B cell (primary cell): Measurements from ENCODE around the gene FMNL2. TPM values are rescaled to one million over a fixed set of nuclear protein-coding genes. Genes with fewer than 3 reads are reported as not detected.

ENCODE experiments used
- ATAC-seq: fragments of 200-7000 bp; cut with Tn5 transposase; one replicate; pipeline ENCODE4 v1.10.0; 2021; ENCODE audit warnings: low read depth, mild to moderate bottlenecking, moderate number of reproducible peaks, moderate library complexity
- CTCF ChIA-PET: fragments of 350-600 bp; sonication (Branson Sonifier 250); formaldehyde crosslinking; loops from one replicate; lab custom pipeline; 2021; ENCODE audit warnings: antibody characterized with exemption, inconsistent platforms; lab: Charles Lee
- POLR2A ChIA-PET: fragments of 350-600 bp; sonication (Branson Sonifier 250); formaldehyde crosslinking; loops from one replicate; lab custom pipeline; 2021; ENCODE audit warnings: antibody characterized with exemption; lab: Charles Lee
- DNase-seq: peaks from one replicate; pipeline ENCODE4 v3.0.0; 2013
- H2AFZ ChIP-seq: 2 replicates; pipeline ENCODE4 v1.6.1; 2012; ENCODE audit warnings: mild to moderate bottlenecking, low read depth, low read length; ENCODE audit not compliant: insufficient read depth, poor library complexity, severe bottlenecking
- H3K27ac ChIP-seq, 2 donors: 1 replicate in 1 of 2; 2 replicates in 1 of 2; pipeline ENCODE4 v1.5.1; 2012 to 2013; ENCODE audit warnings: low read length in 2 of 2, mild to moderate bottlenecking in 2 of 2, moderate library complexity in 1 of 2
- H3K27me3 ChIP-seq, 4 experiments: fragments of 200-600 bp in 1 of 4; sonication (generic) in 1 of 4; replicated peaks in 1 of 4; 1 replicate in 2 of 4; 2 replicates in 2 of 4; pipeline versions ENCODE4 v1.6.1 to v1.7.0; 2013 to 2016; ENCODE audit warnings: low read length in 3 of 4, mild to moderate bottlenecking in 2 of 4, mixed read lengths in 1 of 4, moderate library complexity in 1 of 4; ENCODE audit not compliant: insufficient read depth in 4 of 4, control insufficient read depth in 3 of 4; ENCODE audit errors: control extremely low read depth in 1 of 4
- H3K36me3 ChIP-seq, 2 experiments: replicated peaks in 1 of 2; 1 replicate in 1 of 2; 2 replicates in 1 of 2; pipeline versions ENCODE4 v1.6.1 to v1.7.1; 2013; ENCODE audit warnings: low read length in 1 of 2; ENCODE audit not compliant: insufficient read depth in 2 of 2, control insufficient read depth in 1 of 2; ENCODE audit errors: control extremely low read depth in 1 of 2, extremely low read depth in 1 of 2
- H3K4me1 ChIP-seq, 2 donors: fragments of 200-600 bp in 1 of 2; sonication (generic) in 1 of 2; 1 replicate in 1 of 2; 2 replicates in 1 of 2; pipeline versions ENCODE4 v1.5.1 to v1.6.1; 2013 to 2017; ENCODE audit warnings: low read length in 2 of 2; ENCODE audit not compliant: control insufficient read depth in 2 of 2, insufficient read depth in 2 of 2
- H3K4me2 ChIP-seq: replicated peaks from 2 replicates; pipeline ENCODE3; 2012; ENCODE audit warnings: mild to moderate bottlenecking, low read depth, low read length; ENCODE audit not compliant: poor library complexity, severe bottlenecking
- H3K4me3 ChIP-seq, 5 experiments: fragments of 200-600 bp in 1 of 5; sonication (generic) in 1 of 5; 1 replicate in 3 of 5; 2 replicates in 2 of 5; pipeline versions ENCODE4 v1.5.1 to v1.7.0; 2011 to 2016; ENCODE audit warnings: low read length in 4 of 5, mild to moderate bottlenecking in 4 of 5, low read depth in 2 of 5, control low read depth in 1 of 5, moderate library complexity in 1 of 5; ENCODE audit not compliant: insufficient read depth in 1 of 5; ENCODE audit errors: control extremely low read depth in 1 of 5, extremely low read depth in 1 of 5
- H3K79me2 ChIP-seq: fragments of 200-600 bp; sonication (generic); one replicate; pipeline ENCODE4 v1.6.0; 2016; ENCODE audit warnings: low read length; ENCODE audit not compliant: control insufficient read depth, insufficient read depth
- H3K9ac ChIP-seq: fragments of 200-600 bp; sonication (generic); 2 replicates; pipeline ENCODE4 v1.6.1; 2017; ENCODE audit warnings: mild to moderate bottlenecking, low read length, moderate library complexity
- H3K9me3 ChIP-seq, 3 donors: one replicate each; pipeline versions ENCODE4 v1.6.1 to v1.7.1; 2013; ENCODE audit warnings: low read length in 2 of 3; ENCODE audit not compliant: control insufficient read depth in 2 of 3, insufficient read depth in 1 of 3; ENCODE audit errors: control extremely low read depth in 1 of 3
- H4K20me1 ChIP-seq: 2 replicates; pipeline ENCODE4 v1.6.0; 2012; ENCODE audit warnings: mild to moderate bottlenecking, low read length; ENCODE audit not compliant: insufficient read depth, control insufficient read depth, poor library complexity, severe bottlenecking
- H3K27ac Mint-ChIP-seq: one replicate; pipeline ENCODE4 v1.8.0; 2021; ENCODE audit warnings: mixed read lengths
- H3K27me3 Mint-ChIP-seq: one replicate; pipeline ENCODE4 v1.8.0; 2021; ENCODE audit warnings: mixed read lengths
- H3K4me1 Mint-ChIP-seq: one replicate; pipeline ENCODE4 v1.8.0; 2021; ENCODE audit warnings: mixed read lengths
- H3K4me3 Mint-ChIP-seq: one replicate; pipeline ENCODE4 v1.8.0; 2021; ENCODE audit warnings: mixed read lengths
- H3K9me3 Mint-ChIP-seq: one replicate; pipeline ENCODE4 v1.8.0; 2022; ENCODE audit warnings: mixed read lengths; ENCODE audit not compliant: insufficient read depth
- CTCF ChIP-seq: fragments of 200-600 bp; IDR thresholded peaks from one replicate; pipeline ENCODE4 v1.8.0; 2022; ENCODE audit warnings: antibody characterized with exemption, mild to moderate bottlenecking
- EZH2 ChIP-seq: IDR thresholded peaks from 2 replicates; pipeline ENCODE4 v1.6.1; 2012; ENCODE audit warnings: borderline replicate concordance, low read depth, mild to moderate bottlenecking, moderate library complexity, low read length; ENCODE audit not compliant: insufficient read depth, poor library complexity, severe bottlenecking
- WGBS: methylation state at CpG from one replicate; pipeline ENCODE4 v1.1.5; 2013; ENCODE audit warnings: missing lambda C conversion rate; ENCODE audit not compliant: insufficient coverage; 5-methylcytosine and 5-hydroxymethylcytosine counted together
- intact Hi-C: fragments of 100-400 bp; cut with micrococcal nuclease; formaldehyde crosslinking; loops from one replicate; pipeline ENCODE4 v1.10.0; 2022
- polyA plus RNA-seq: library from polyadenylated mRNA; depleted of rRNA; stranded (reverse); fragments of >200 nt; gene quantifications from 2 replicates; pipeline ENCODE4 v1.2.3, GENCODE V29; 2012
- total RNA-seq, 2 donors: library from RNA; stranded (reverse); fragments of 120-200 nt in 1 of 2; gene quantifications; 1 replicate in 1 of 2; 2 replicates in 1 of 2; pipeline versions ENCODE4 v1.2.3 to v1.2.4, GENCODE V29; 2013 to 2022

FMNL2 gene
- total and polyA plus RNA-seq, 2 donors (not counting 1 experiment from before 2014, with no cell fraction given), result 0.73 to 8.8 TPM

GRCh38 chr2:152674334-152674733, 339.4 kb downstream of the FMNL2 start:
- H4K20me1 ChIP-seq, result no peaks in the 10 kb centered on the region
- H3K27ac ChIP-seq, result no peak overlapping the region
- Mint-ChIP-seq H3K4me3 (no peak overlapping the region), H3K4me1 (no peaks in the 10 kb centered on the region), H3K27me3 (no peaks in the 10 kb centered on the region), H3K27ac (no peak overlapping the region), H3K9me3 (no peaks in the 10 kb centered on the region)
- H3K4me3 ChIP-seq, result no peak overlapping the region
- no peaks in the 10 kb centered on the region for H3K27me3 ChIP-seq
- H3K4me1 ChIP-seq, result no peaks in the 10 kb centered on the region
- ChIA-PET POLR2A (no interaction called here), CTCF (interaction anchor here (0.9 kb wide), 1 partner anchor 498 kb away, joined by 3 read pairs; the partner anchor contains the start of gene STAM2)
- no CpG with 5 or more reads among the region's 4 CpGs for WGBS
- DNase-seq (no peak), ATAC-seq (no peak)
- intact Hi-C loops, result loop anchor here (5.0 kb wide), 1 partner anchor 43 kb away; the partner anchor contains the start of genes ARL6IP6 and PRPF40A
- H3K4me2 ChIP-seq, result no peak overlapping the region
- no peaks in the 10 kb centered on the region for H3K9me3 ChIP-seq
- no peak overlapping the region for H2AFZ ChIP-seq
- no peak for TF ChIP-seq CTCF
- no peak for TF ChIP-seq EZH2
- H3K9ac ChIP-seq, result no peak overlapping the region
- peaks cover 0 to 83% of the 10 kb centered on the region in 2 experiments for H3K36me3 ChIP-seq
- no peaks in the 10 kb centered on the region for H3K79me2 ChIP-seq

- Histone ChIP-seq H3K36me3 (peaks cover 0 to 85% of the 10 kb centered on the region in 2 experiments), H3K27me3 (no peaks in the 10 kb centered on the region), H3K9me3 (no peaks in the 10 kb centered on the region), H3K9ac (no peak overlapping the region), H3K4me2 (no peak overlapping the region), H3K27ac (no peak overlapping the region), H4K20me1 (no peaks in the 10 kb centered on the region), H3K4me3 (no peak overlapping the region), H3K79me2 (no peaks in the 10 kb centered on the region), H2AFZ (no peak overlapping the region), H3K4me1 (no peaks in the 10 kb centered on the region)
- TF ChIP-seq EZH2 (no peak), CTCF (no peak)
- no peaks in the 10 kb centered on the region for H3K9me3 Mint-ChIP-seq
- intact Hi-C loops, result no loop called here
- H3K4me1 Mint-ChIP-seq, result no peaks in the 10 kb centered on the region
- H3K4me3 Mint-ChIP-seq, result no peak overlapping the region
- WGBS, result 95% methylated on average over 2 of the region's 3 CpGs
- ATAC-seq (no peak), DNase-seq (no peak)
- no peaks in the 10 kb centered on the region for H3K27me3 Mint-ChIP-seq
- ChIA-PET CTCF (no interaction called here), POLR2A (no interaction called here)
- no peak overlapping the region for H3K27ac Mint-ChIP-seq
Measured at GRCh38 chr2:152676461-152676860, 341.5 kb downstream of the FMNL2 start.
